Suprapubic skin (tissue), 4 donors: ENCODE data around the gene THEM5. TPM values are rescaled to one million over a fixed set of nuclear protein-coding genes. Genes with fewer than 3 reads are reported as not detected.

ENCODE experiments used
- DNase-seq, 2 donors: peaks; one replicate each; pipeline ENCODE4 v3.0.0-alpha.2; 2019; ENCODE audit warnings: low spot score in 2 of 2
- H3K27ac ChIP-seq: fragments of 200-600 bp; sonication (generic); one replicate; pipeline ENCODE4 v1.5.1; 2019
- H3K27me3 ChIP-seq: fragments of 200-600 bp; sonication (generic); one replicate; pipeline ENCODE4 v1.5.1; 2019
- H3K36me3 ChIP-seq: fragments of 200-600 bp; sonication (generic); one replicate; pipeline ENCODE4 v1.5.1; 2019
- H3K4me1 ChIP-seq: fragments of 200-600 bp; sonication (generic); one replicate; pipeline ENCODE4 v1.5.1; 2019
- H3K4me3 ChIP-seq: fragments of 200-600 bp; sonication (generic); one replicate; pipeline ENCODE4 v1.5.1; 2019; ENCODE audit warnings: mild to moderate bottlenecking
- H3K9me3 ChIP-seq: fragments of 200-600 bp; sonication (generic); one replicate; pipeline ENCODE4 v1.5.1; 2019
- CTCF ChIP-seq, 2 donors: fragments of 200-600 bp in 1 of 2; fragments of 450-650 bp in 1 of 2; sonication (generic) in 1 of 2; IDR thresholded peaks; one replicate each; pipeline ENCODE4 v1.5.1; 2016 to 2019; ENCODE audit warnings: antibody characterized with exemption in 2 of 2, mild to moderate bottlenecking in 1 of 2, moderate library complexity in 1 of 2
- EP300 ChIP-seq: sonication (generic); formaldehyde crosslinking; IDR thresholded peaks from one replicate; pipeline ENCODE4 v1.6.1; 2017; ENCODE audit warnings: antibody characterized with exemption
- POLR2A ChIP-seq, 2 donors: fragments of 450-650 bp; IDR thresholded peaks; one replicate each; pipeline ENCODE4 v1.6.1; 2017; ENCODE audit warnings: antibody characterized with exemption in 2 of 2, mild to moderate bottlenecking in 2 of 2, moderate library complexity in 2 of 2
- POLR2AphosphoS5 ChIP-seq, 3 donors: sonication (generic); formaldehyde crosslinking; IDR thresholded peaks; one replicate each; pipeline ENCODE4 v1.6.1; 2017; ENCODE audit warnings: antibody characterized with exemption in 3 of 3
- WGBS: methylation state at CpG from one replicate; pipeline ENCODE4 v1.1.5; 2018; 5-methylcytosine and 5-hydroxymethylcytosine counted together
- total RNA-seq, 4 donors: library from RNA; depleted of rRNA; stranded (reverse); fragments of >200 nt; gene quantifications; one replicate each; pipeline ENCODE4 v1.1.0, GENCODE V29; 2016

The THEM5 gene
- total RNA-seq, 4 donors from 2014 or later: 29.1 to 89.7 (median 64.3) TPM

GRCh38 chr1:151809985-151810556 lies 43.4 kb downstream of the THEM5 start:
- 94% methylated on average over 1 of the region's 1 CpG for WGBS
- peak in 1 of 2 donors; percentile 6 for DNase-seq
- H3K36me3 ChIP-seq: peaks cover 4% of the 10 kb centered on the region
- H3K27me3 ChIP-seq: no peaks in the 10 kb centered on the region
- no peak overlapping the region for H3K27ac ChIP-seq
- H3K4me3 ChIP-seq: no peak overlapping the region
- no peaks in the 10 kb centered on the region for H3K9me3 ChIP-seq
- no peak for TF ChIP-seq EP300
- no peak for TF ChIP-seq POLR2A (IDR thresholded peaks at IDR 0.05)
- TF ChIP-seq POLR2AphosphoS5 (IDR thresholded peaks at IDR 0.05): no peak
- no peak for TF ChIP-seq CTCF (IDR thresholded peaks at IDR 0.05)
- H3K4me1 ChIP-seq: peaks cover 4% of the 10 kb centered on the region

- H3K27ac ChIP-seq: no peak overlapping the region
- TF ChIP-seq POLR2AphosphoS5 (IDR thresholded peaks at IDR 0.05): no peak
- TF ChIP-seq CTCF (IDR thresholded peaks at IDR 0.05): no peak
- no peak for TF ChIP-seq EP300
- TF ChIP-seq POLR2A (IDR thresholded peaks at IDR 0.05): no peak
- peak in 1 of 2 donors; percentile 31 for DNase-seq
- peaks cover 4% of the 10 kb centered on the region for H3K4me1 ChIP-seq
- H3K4me3 ChIP-seq: no peak overlapping the region
- 69% methylated on average over 8 of the region's 8 CpGs for WGBS
- H3K27me3 ChIP-seq: no peaks in the 10 kb centered on the region
- H3K9me3 ChIP-seq: no peaks in the 10 kb centered on the region
- no peaks in the 10 kb centered on the region for H3K36me3 ChIP-seq
Measured at GRCh38 chr1:151809290-151809984, 44.1 kb downstream of the THEM5 start.

- H3K27me3 ChIP-seq: no peaks in the 10 kb centered on the region
- DNase-seq: no peak
- 80% methylated on average over 1 of the region's 1 CpG for WGBS
- no peak overlapping the region for H3K27ac ChIP-seq
- H3K4me1 ChIP-seq: peaks cover 4% of the 10 kb centered on the region
- no peak for TF ChIP-seq POLR2A (IDR thresholded peaks at IDR 0.05)
- TF ChIP-seq EP300: no peak
- TF ChIP-seq CTCF (IDR thresholded peaks at IDR 0.05): no peak
- no peak for TF ChIP-seq POLR2AphosphoS5 (IDR thresholded peaks at IDR 0.05)
- no peaks in the 10 kb centered on the region for H3K36me3 ChIP-seq
- no peaks in the 10 kb centered on the region for H3K9me3 ChIP-seq
- no peak overlapping the region for H3K4me3 ChIP-seq
Measured at GRCh38 chr1:151807766-151808165, 45.7 kb downstream of the THEM5 start.

- no peak for DNase-seq
- 73% methylated on average over 5 of the region's 5 CpGs for WGBS
- TF ChIP-seq POLR2AphosphoS5 (IDR thresholded peaks at IDR 0.05): no peak
- TF ChIP-seq CTCF (IDR thresholded peaks at IDR 0.05): no peak
- TF ChIP-seq POLR2A (IDR thresholded peaks at IDR 0.05): no peak
- TF ChIP-seq EP300: no peak
Measured at GRCh38 chr1:151807131-151807530, 46.4 kb downstream of the THEM5 start.

GRCh38 chr1:151806170-151806569 lies 47.3 kb downstream of the THEM5 start:
- no peaks in the 10 kb centered on the region for H3K36me3 ChIP-seq
- DNase-seq: no peak
- WGBS: 88% methylated on average over 7 of the region's 7 CpGs

More at GRCh38 chr1:151807131-151807530, 46.4 kb downstream of the THEM5 start:
- Histone ChIP-seq H3K4me3 (no peak overlapping the region), H3K36me3 (no peaks in the 10 kb centered on the region), H3K27ac (no peak overlapping the region), H3K27me3 (no peaks in the 10 kb centered on the region), H3K4me1 (peaks cover 4% of the 10 kb centered on the region), H3K9me3 (no peaks in the 10 kb centered on the region)

More at GRCh38 chr1:151806170-151806569, 47.3 kb downstream of the THEM5 start:
- no peak for TF ChIP-seq CTCF (IDR thresholded peaks at IDR 0.05)
- TF ChIP-seq POLR2AphosphoS5 (IDR thresholded peaks at IDR 0.05): no peak
- no peak for TF ChIP-seq EP300
- H3K9me3 ChIP-seq: no peaks in the 10 kb centered on the region
- peaks cover 4% of the 10 kb centered on the region for H3K4me1 ChIP-seq
- no peak overlapping the region for H3K27ac ChIP-seq
- H3K4me3 ChIP-seq: no peak overlapping the region
- H3K27me3 ChIP-seq: no peaks in the 10 kb centered on the region
